H9 (cell line): Measurements from ENCODE around the gene OR1B1. TPM values are rescaled to one million over a fixed set of nuclear protein-coding genes. Genes with fewer than 3 reads are reported as not detected.

Experiments
- DNase-seq: peaks from one replicate; pipeline ENCODE4 v3.0.0-alpha.2; 2017
- H2AFZ ChIP-seq: one replicate; pipeline ENCODE4 v1.6.1; 2013; ENCODE audit warnings: mild to moderate bottlenecking, low read length, control low read depth, moderate library complexity
- H2AK5ac ChIP-seq: 2 replicates; pipeline ENCODE4 v1.6.1; 2013; ENCODE audit warnings: low read length, control low read depth, mixed read lengths; ENCODE audit not compliant: insufficient read length
- H2BK120ac ChIP-seq: one replicate; pipeline ENCODE4 v1.6.1; 2013; ENCODE audit warnings: low read depth, mild to moderate bottlenecking, low read length, control low read depth, inconsistent platforms; ENCODE audit not compliant: poor library complexity, severe bottlenecking
- H2BK12ac ChIP-seq: 2 replicates; pipeline ENCODE4 v1.6.1; 2013; ENCODE audit warnings: low read length, control low read depth, mixed read lengths, low read depth; ENCODE audit not compliant: insufficient read length
- H2BK15ac ChIP-seq: 2 replicates; pipeline ENCODE4 v1.6.1; 2013; ENCODE audit warnings: low read depth, low read length, control low read depth
- H2BK20ac ChIP-seq: one replicate; pipeline ENCODE4 v1.6.1; 2013; ENCODE audit warnings: low read depth, mild to moderate bottlenecking, low read length, control low read depth, inconsistent platforms; ENCODE audit not compliant: poor library complexity, severe bottlenecking
- H2BK5ac ChIP-seq: 2 replicates; pipeline ENCODE4 v1.6.1; 2013; ENCODE audit warnings: low read length, control low read depth, mixed read lengths; ENCODE audit not compliant: insufficient read length
- H3K14ac ChIP-seq: 2 replicates; pipeline ENCODE4 v1.6.1; 2013; ENCODE audit warnings: low read length, control low read depth; ENCODE audit not compliant: insufficient read depth
- H3K18ac ChIP-seq: 2 replicates; pipeline ENCODE4 v1.6.1; 2013; ENCODE audit warnings: low read depth, mild to moderate bottlenecking, mixed read lengths, low read length, control low read depth; ENCODE audit not compliant: insufficient read length
- H3K23ac ChIP-seq: 2 replicates; pipeline ENCODE4 v1.6.1; 2013; ENCODE audit warnings: low read length, control low read depth, mixed read lengths, low read depth; ENCODE audit not compliant: insufficient read length
- H3K23me2 ChIP-seq: 2 replicates; pipeline ENCODE4 v1.6.1; 2013; ENCODE audit warnings: low read depth, mild to moderate bottlenecking, mixed read lengths, low read length, control low read depth; ENCODE audit not compliant: insufficient read length, poor library complexity, severe bottlenecking
- H3K27ac ChIP-seq: 2 replicates; pipeline ENCODE4 v1.5.1; 2013; ENCODE audit warnings: low read length, control low read depth, mixed read lengths, low read depth; ENCODE audit not compliant: insufficient read length
- H3K27me3 ChIP-seq: 2 replicates; pipeline ENCODE4 v1.6.1; 2013; ENCODE audit warnings: low read length, control low read depth, inconsistent platforms; ENCODE audit not compliant: insufficient read depth
- H3K4ac ChIP-seq: 2 replicates; pipeline ENCODE4 v1.6.1; 2013; ENCODE audit warnings: low read depth, mild to moderate bottlenecking, control low read depth, inconsistent platforms, low read length, moderate library complexity
- H3K4me1 ChIP-seq: 2 replicates; pipeline ENCODE4 v1.6.1; 2013; ENCODE audit warnings: low read length, control low read depth, inconsistent platforms; ENCODE audit not compliant: insufficient read depth
- H3K4me2 ChIP-seq: 2 replicates; pipeline ENCODE4 v1.6.1; 2013; ENCODE audit warnings: low read length, control low read depth, mixed read lengths; ENCODE audit not compliant: insufficient read length, insufficient read depth
- H3K56ac ChIP-seq: 2 replicates; pipeline ENCODE4 v1.6.1; 2013; ENCODE audit warnings: low read depth, mild to moderate bottlenecking, mixed read lengths, low read length, control low read depth; ENCODE audit not compliant: insufficient read length
- H3K79me1 ChIP-seq: 2 replicates; pipeline ENCODE4 v1.6.1; 2013; ENCODE audit warnings: low read depth, mild to moderate bottlenecking, moderate library complexity, low read length, control low read depth, inconsistent platforms; ENCODE audit not compliant: insufficient read depth, poor library complexity, severe bottlenecking
- H3K79me2 ChIP-seq: 2 replicates; pipeline ENCODE4 v1.6.1; 2013; ENCODE audit warnings: low read length, control low read depth, inconsistent platforms; ENCODE audit not compliant: insufficient read depth
- H3K9ac ChIP-seq: 2 replicates; pipeline ENCODE4 v1.6.1; 2013; ENCODE audit warnings: low read length, control low read depth, mixed read lengths; ENCODE audit not compliant: insufficient read length; ENCODE audit errors: extremely low read depth
- H3K9me3 ChIP-seq: one replicate; pipeline ENCODE4 v1.6.1; 2013; ENCODE audit warnings: low read depth, low read length, inconsistent platforms; ENCODE audit not compliant: control insufficient read depth
- H3T11ph ChIP-seq: one replicate; pipeline ENCODE4 v1.6.1; 2013; ENCODE audit warnings: mild to moderate bottlenecking, low read length, control low read depth, inconsistent platforms
- H4K20me1 ChIP-seq: one replicate; pipeline ENCODE4 v1.6.1; 2013; ENCODE audit not compliant: control insufficient read depth, insufficient read length, insufficient read depth
- H4K5ac ChIP-seq: 2 replicates; pipeline ENCODE4 v1.6.1; 2013; ENCODE audit warnings: low read depth, mild to moderate bottlenecking, mixed read lengths, low read length, control low read depth; ENCODE audit not compliant: insufficient read length
- H4K8ac ChIP-seq: replicated peaks from 2 replicates; pipeline ENCODE4 v1.6.1; 2013; ENCODE audit warnings: low read length, control low read depth, mixed read lengths, low read depth; ENCODE audit not compliant: insufficient read length
- H4K91ac ChIP-seq: 2 replicates; pipeline ENCODE4 v1.6.1; 2013; ENCODE audit warnings: low read depth, mild to moderate bottlenecking, moderate library complexity, mixed read lengths, low read length, control low read depth; ENCODE audit not compliant: insufficient read length
- H3K27ac Mint-ChIP-seq, 3 experiments: 2 replicates in 2 of 3; 3 replicates in 1 of 3; pipeline ENCODE4 v1.8.0; 2020 to 2021; ENCODE audit warnings: mixed read lengths in 3 of 3, mild to moderate bottlenecking in 1 of 3, moderate library complexity in 1 of 3
- H3K27me3 Mint-ChIP-seq: 2 replicates; pipeline ENCODE4 v1.8.0; 2021; ENCODE audit warnings: low read depth, mild to moderate bottlenecking, moderate library complexity, mixed read lengths
- H3K36me3 Mint-ChIP-seq, 3 experiments: 2 replicates in 2 of 3; 3 replicates in 1 of 3; pipeline ENCODE4 v1.8.0; 2020 to 2021; ENCODE audit warnings: low read depth in 3 of 3, mixed read lengths in 3 of 3; ENCODE audit not compliant: insufficient read depth in 1 of 3
- H3K4me1 Mint-ChIP-seq, 2 experiments: 2 replicates each; pipeline ENCODE4 v1.8.0; 2020; ENCODE audit warnings: mixed read lengths in 2 of 2
- H3K4me3 Mint-ChIP-seq, 2 experiments: 2 replicates in 1 of 2; 3 replicates in 1 of 2; pipeline ENCODE4 v1.8.0; 2020 to 2021; ENCODE audit warnings: mild to moderate bottlenecking in 2 of 2, mixed read lengths in 2 of 2, moderate library complexity in 1 of 2
- H3K9me3 Mint-ChIP-seq, 2 experiments: 2 replicates in 1 of 2; 3 replicates in 1 of 2; pipeline ENCODE4 v1.8.0; 2020; ENCODE audit warnings: mild to moderate bottlenecking in 2 of 2, mixed read lengths in 2 of 2, moderate library complexity in 1 of 2
- WGBS: extraction: QIAGEN DNeasy Blood & Tissue Kit; methylation state at CpG from one replicate; pipeline ENCODE4 v1.1.7; 2013; ENCODE audit warnings: missing lambda C conversion rate, low lambda C conversion rate, mixed read lengths; ENCODE audit not compliant: insufficient read length; ENCODE audit errors: extremely low coverage; 5-methylcytosine and 5-hydroxymethylcytosine counted together
- total RNA-seq: library from RNA; stranded (reverse); gene quantifications from 2 replicates; pipeline ENCODE4 v1.2.1, GENCODE V29; 2021
- TF ChIP-seq, protein P1 (sequence below): fragments of 200-600 bp; sonication (generic); conservative IDR thresholded peaks from 3 replicates; pipeline ENCODE4 v1.8.0; 2021; ENCODE audit warnings: antibody characterized with exemption, mild to moderate bottlenecking

The OR1B1 gene
- total RNA-seq, 1 experiment from 2014 or later, result not detected

DNA sequence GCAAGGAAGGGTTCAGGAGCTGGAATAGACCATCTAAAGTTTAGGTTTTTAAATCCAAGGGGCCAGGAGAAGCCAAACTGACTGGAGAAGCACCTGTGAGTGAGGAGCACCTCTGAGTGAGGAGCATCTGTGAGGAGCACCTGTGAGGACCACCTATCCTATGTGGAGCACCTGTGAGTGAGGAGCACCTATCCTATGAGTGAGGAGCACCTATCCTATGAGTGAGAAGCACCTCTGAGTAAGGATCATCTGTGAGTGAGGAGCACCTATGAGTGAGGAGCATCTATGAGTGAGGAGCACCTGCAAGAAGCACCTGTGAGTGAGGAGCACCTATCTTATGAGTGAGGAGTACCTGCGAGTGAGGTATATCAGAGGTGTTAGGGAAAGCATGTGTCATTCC is 50.8 kb downstream of the OR1B1 start:
- H3K4me1 ChIP-seq, result no peaks in the 10 kb centered on the region
- H2AK5ac ChIP-seq, result no peak overlapping the region
- H3T11ph ChIP-seq, result no peak overlapping the region
- no peak overlapping the region for H2BK5ac ChIP-seq
- no peak overlapping the region for H3K4ac ChIP-seq
- no peaks in the 10 kb centered on the region for H3K79me2 ChIP-seq
- Mint-ChIP-seq H3K27ac (no peak overlapping the region), H3K4me1 (no peaks in the 10 kb centered on the region), H3K4me3 (no peak overlapping the region), H3K9me3 (peaks cover 80 to 91% of the 10 kb centered on the region in 2 experiments), H3K36me3 (peaks cover 0 to 22% (median 3%) of the 10 kb centered on the region in 3 experiments; a peak in 4 of 7 replicates), H3K27me3 (0 out of 2 replicates have a peak, but pooled peaks cover 1% of the 10 kb centered on the region)
- H4K20me1 ChIP-seq, result no peaks in the 10 kb centered on the region
- no peak overlapping the region for H3K23ac ChIP-seq
- no peaks in the 10 kb centered on the region for H3K27me3 ChIP-seq
- DNase-seq, result no peak
- TF ChIP-seq, protein P1, sequence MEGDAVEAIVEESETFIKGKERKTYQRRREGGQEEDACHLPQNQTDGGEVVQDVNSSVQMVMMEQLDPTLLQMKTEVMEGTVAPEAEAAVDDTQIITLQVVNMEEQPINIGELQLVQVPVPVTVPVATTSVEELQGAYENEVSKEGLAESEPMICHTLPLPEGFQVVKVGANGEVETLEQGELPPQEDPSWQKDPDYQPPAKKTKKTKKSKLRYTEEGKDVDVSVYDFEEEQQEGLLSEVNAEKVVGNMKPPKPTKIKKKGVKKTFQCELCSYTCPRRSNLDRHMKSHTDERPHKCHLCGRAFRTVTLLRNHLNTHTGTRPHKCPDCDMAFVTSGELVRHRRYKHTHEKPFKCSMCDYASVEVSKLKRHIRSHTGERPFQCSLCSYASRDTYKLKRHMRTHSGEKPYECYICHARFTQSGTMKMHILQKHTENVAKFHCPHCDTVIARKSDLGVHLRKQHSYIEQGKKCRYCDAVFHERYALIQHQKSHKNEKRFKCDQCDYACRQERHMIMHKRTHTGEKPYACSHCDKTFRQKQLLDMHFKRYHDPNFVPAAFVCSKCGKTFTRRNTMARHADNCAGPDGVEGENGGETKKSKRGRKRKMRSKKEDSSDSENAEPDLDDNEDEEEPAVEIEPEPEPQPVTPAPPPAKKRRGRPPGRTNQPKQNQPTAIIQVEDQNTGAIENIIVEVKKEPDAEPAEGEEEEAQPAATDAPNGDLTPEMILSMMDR, result no peak
- H3K23me2 ChIP-seq, result no peaks in the 10 kb centered on the region
- H3K27ac ChIP-seq, result no peak overlapping the region
- no peak overlapping the region for H3K9ac ChIP-seq
- peaks cover 75% of the 10 kb centered on the region for H3K9me3 ChIP-seq
- no peak overlapping the region for H2AFZ ChIP-seq
- no peak overlapping the region for H4K91ac ChIP-seq
- no peak overlapping the region for H3K18ac ChIP-seq
- H3K56ac ChIP-seq, result no peak overlapping the region
- H2BK15ac ChIP-seq, result no peak overlapping the region
- no peak overlapping the region for H2BK120ac ChIP-seq
- no peak overlapping the region for H2BK20ac ChIP-seq
- H2BK12ac ChIP-seq, result no peak overlapping the region
- H3K14ac ChIP-seq, result no peak overlapping the region
- H4K8ac ChIP-seq, result no peak overlapping the region
- WGBS, result no CpG with 5 or more reads among the region's 1 CpG
- no peak overlapping the region for H4K5ac ChIP-seq
- H3K4me2 ChIP-seq, result no peak overlapping the region
- no peaks in the 10 kb centered on the region for H3K79me1 ChIP-seq
